Measurements from ENCODE around the gene THUMPD3. TPM values are rescaled to one million over a fixed set of nuclear protein-coding genes. Genes with fewer than 3 reads are reported as not detected.

The THUMPD3 gene
- total RNA-seq, 1 experiment from 2014 or later = 58.4 TPM

DNA sequence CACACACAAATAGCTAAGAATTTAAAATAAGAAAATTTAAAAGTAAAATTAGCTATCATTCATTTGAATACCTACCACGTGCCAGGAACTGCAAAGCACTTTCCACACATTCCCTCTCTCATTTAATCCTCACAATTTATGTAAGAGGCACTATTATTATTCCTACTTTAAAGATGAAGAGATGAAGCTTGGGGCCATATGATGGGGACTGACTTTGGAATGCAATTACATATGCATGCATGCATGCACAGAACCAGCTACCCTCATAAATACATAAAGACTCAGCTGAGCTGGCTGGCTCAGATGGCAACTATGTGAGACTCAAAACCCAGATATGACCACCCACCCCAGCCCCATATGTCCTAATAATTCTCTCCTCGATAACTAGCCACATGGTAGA is 31.7 kb upstream of the THUMPD3 start:
- Mint-ChIP-seq H3K9me3 (peaks cover 40 to 44% of the 10 kb centered on the region in 2 experiments), H3K4me3 (no peak overlapping the region), H3K36me3 (ENCODE audit: insufficient read depth in 1 of 3, low read depth in 3 of 3) (peaks cover 9 to 36% (median 15%) of the 10 kb centered on the region in 3 experiments), H3K27me3 (ENCODE audit: low read depth) (peaks cover 1% of the 10 kb centered on the region; the same call in 1 of the 2 replicates), H3K27ac (no peak overlapping the region), H3K4me1 (peaks cover 6 to 8% of the 10 kb centered on the region in 2 experiments)
- Histone ChIP-seq H4K5ac (ENCODE audit: insufficient read length, low read depth, low read length) (no peak overlapping the region), H2AFZ (ENCODE audit: low read length) (no peak overlapping the region), H3K4me2 (ENCODE audit: insufficient read depth, insufficient read length, low read length) (no peak overlapping the region), H3K9me3 (ENCODE audit: control insufficient read depth, low read depth, low read length) (peaks cover 10% of the 10 kb centered on the region), H3K79me2 (ENCODE audit: insufficient read depth, low read length) (no peaks in the 10 kb centered on the region), H2BK15ac (ENCODE audit: low read depth, low read length) (no peak overlapping the region), H3K14ac (ENCODE audit: insufficient read depth, low read length) (no peak overlapping the region), H2BK120ac (ENCODE audit: low read depth, low read length, poor library complexity, severe bottlenecking) (no peak overlapping the region), H3K79me1 (ENCODE audit: insufficient read depth, low read depth, low read length, poor library complexity, severe bottlenecking) (no peaks in the 10 kb centered on the region), H2BK5ac (ENCODE audit: insufficient read length, low read length) (no peak overlapping the region), H4K8ac (replicated peaks; ENCODE audit: insufficient read length, low read depth, low read length) (no peak overlapping the region), H3K27me3 (ENCODE audit: insufficient read depth, low read length) (no peaks in the 10 kb centered on the region), H2AK5ac (ENCODE audit: insufficient read length, low read length) (no peak overlapping the region), H2BK12ac (ENCODE audit: insufficient read length, low read depth, low read length) (no peak overlapping the region), H2BK20ac (ENCODE audit: low read depth, low read length, poor library complexity, severe bottlenecking) (no peak overlapping the region), H3K23me2 (ENCODE audit: insufficient read length, low read depth, low read length, poor library complexity, severe bottlenecking) (no peaks in the 10 kb centered on the region), H3K23ac (ENCODE audit: insufficient read length, low read depth, low read length) (no peak overlapping the region), H3K4me1 (ENCODE audit: insufficient read depth, low read length) (no peaks in the 10 kb centered on the region), H4K91ac (ENCODE audit: insufficient read length, low read depth, low read length) (no peak overlapping the region), H4K20me1 (ENCODE audit: control insufficient read depth, insufficient read depth, insufficient read length) (no peaks in the 10 kb centered on the region), H3K56ac (ENCODE audit: insufficient read length, low read depth, low read length) (no peak overlapping the region), H3K9ac (ENCODE audit: extremely low read depth, insufficient read length, low read length) (no peak overlapping the region), H3K18ac (ENCODE audit: insufficient read length, low read depth, low read length) (no peak overlapping the region), H3K27ac (ENCODE audit: insufficient read length, low read depth, low read length) (no peak overlapping the region), H3T11ph (ENCODE audit: low read length) (no peak overlapping the region), H3K4ac (ENCODE audit: low read depth, low read length) (no peak overlapping the region)
- no peak for DNase-seq
- WGBS (ENCODE audit: extremely low coverage, insufficient read length, low lambda C conversion rate) = no CpG with 5 or more reads among the region's 2 CpGs
- TF ChIP-seq CTCF (conservative IDR thresholded peaks at IDR 0.05) = no peak
